ENCODE data around the gene ST6GALNAC3.

DNA sequence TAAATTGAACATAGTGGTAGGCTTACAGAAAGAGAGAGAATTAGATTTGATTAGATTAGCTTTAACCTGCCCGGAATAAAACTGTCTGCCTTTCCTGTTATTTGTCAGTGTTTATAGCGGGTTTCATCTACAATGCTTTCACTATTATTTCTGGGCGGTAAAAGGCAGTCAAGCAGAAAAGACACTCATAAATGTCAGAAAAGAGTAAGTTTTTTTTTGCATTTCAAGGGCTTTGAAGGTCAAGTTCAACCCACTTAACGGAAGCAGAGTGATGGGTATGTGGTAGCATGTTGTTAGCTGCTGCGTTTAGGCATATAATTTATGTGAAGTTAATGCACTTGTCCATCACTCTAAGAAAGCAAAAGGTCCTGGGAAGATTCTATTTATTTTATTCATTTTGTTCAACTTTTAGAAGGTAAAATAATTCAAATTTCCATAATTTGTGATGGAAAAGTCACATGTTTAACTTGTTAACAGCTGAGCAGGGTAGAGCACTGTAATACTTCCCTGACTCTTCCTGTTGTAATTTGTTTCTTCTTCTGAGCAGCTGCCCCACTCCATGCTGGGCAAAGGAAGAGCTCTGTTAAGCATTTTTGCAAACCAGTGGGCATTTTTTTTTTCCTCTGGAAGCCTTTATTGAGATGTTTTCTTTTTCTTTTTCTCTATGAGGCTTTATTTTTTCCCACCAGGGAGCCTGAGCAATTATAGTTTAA lies 220.1 kb downstream of the ST6GALNAC3 start:
- no peak for TF ChIP-seq ZNF211 (tag by site-specific recombination; IDR thresholded peaks at IDR 0.05; ENCODE audit: low read depth)
- TF ChIP-seq ZEB2 (tag by site-specific recombination; IDR thresholded peaks at IDR 0.05) = peak; percentile 87
- peak; percentile 87 for TF ChIP-seq TCF7L2 (IDR thresholded peaks at IDR 0.05; ENCODE audit: borderline replicate concordance, low read depth, low read length)
- no peak for TF ChIP-seq ZNF274 (IDR thresholded peaks at IDR 0.05; ENCODE audit: low read length)
- TF ChIP-seq ZNF274 (tag by site-specific recombination; IDR thresholded peaks at IDR 0.05; ENCODE audit: borderline replicate concordance) = no peak
- TF ChIP-seq, protein P1, sequence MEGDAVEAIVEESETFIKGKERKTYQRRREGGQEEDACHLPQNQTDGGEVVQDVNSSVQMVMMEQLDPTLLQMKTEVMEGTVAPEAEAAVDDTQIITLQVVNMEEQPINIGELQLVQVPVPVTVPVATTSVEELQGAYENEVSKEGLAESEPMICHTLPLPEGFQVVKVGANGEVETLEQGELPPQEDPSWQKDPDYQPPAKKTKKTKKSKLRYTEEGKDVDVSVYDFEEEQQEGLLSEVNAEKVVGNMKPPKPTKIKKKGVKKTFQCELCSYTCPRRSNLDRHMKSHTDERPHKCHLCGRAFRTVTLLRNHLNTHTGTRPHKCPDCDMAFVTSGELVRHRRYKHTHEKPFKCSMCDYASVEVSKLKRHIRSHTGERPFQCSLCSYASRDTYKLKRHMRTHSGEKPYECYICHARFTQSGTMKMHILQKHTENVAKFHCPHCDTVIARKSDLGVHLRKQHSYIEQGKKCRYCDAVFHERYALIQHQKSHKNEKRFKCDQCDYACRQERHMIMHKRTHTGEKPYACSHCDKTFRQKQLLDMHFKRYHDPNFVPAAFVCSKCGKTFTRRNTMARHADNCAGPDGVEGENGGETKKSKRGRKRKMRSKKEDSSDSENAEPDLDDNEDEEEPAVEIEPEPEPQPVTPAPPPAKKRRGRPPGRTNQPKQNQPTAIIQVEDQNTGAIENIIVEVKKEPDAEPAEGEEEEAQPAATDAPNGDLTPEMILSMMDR (tag by site-specific recombination; IDR thresholded peaks at IDR 0.05) = no peak
- TF ChIP-seq KLF10 (tag by site-specific recombination; IDR thresholded peaks at IDR 0.05) = peak; percentile 86
- no peak for TF ChIP-seq AEBP2 (tag by site-specific recombination; IDR thresholded peaks at IDR 0.05; ENCODE audit: borderline replicate concordance)
- TF ChIP-seq MYNN (tag by site-specific recombination; IDR thresholded peaks at IDR 0.05; ENCODE audit: borderline replicate concordance) = no peak
- no peak for TF ChIP-seq KLF17 (tag by site-specific recombination; IDR thresholded peaks at IDR 0.05)
- TF ChIP-seq ZNF292 (tag by site-specific recombination; IDR thresholded peaks at IDR 0.05; ENCODE audit: borderline replicate concordance, low read depth) = no peak
- TF ChIP-seq ZBTB21 (tag by site-specific recombination; IDR thresholded peaks at IDR 0.05) = no peak

Data from HEK293 (cell line).